MM.1S (cell line): ENCODE measurements around the gene KRTAP4-5.

ENCODE experiments used
- DNase-seq: peaks from one replicate; pipeline ENCODE4 v3.0.0-alpha.2; 2015
- H2AFZ ChIP-seq: fragments of 300-600 bp; sonication (generic); 2 replicates; pipeline ENCODE4 v1.6.0; 2016; ENCODE audit warnings: antibody characterized with exemption, low read length
- H3F3A ChIP-seq: fragments of 300-600 bp; sonication (generic); 2 replicates; pipeline ENCODE4 v1.6.1; 2016; ENCODE audit warnings: mild to moderate bottlenecking, antibody characterized with exemption, low read length, moderate library complexity, mixed read lengths; ENCODE audit not compliant: insufficient read depth
- H3K27ac ChIP-seq: fragments of 300-600 bp; sonication (generic); 2 replicates; pipeline ENCODE4 v1.5.1; 2016; ENCODE audit warnings: mild to moderate bottlenecking, low read length
- H3K27me3 ChIP-seq: fragments of 300-600 bp; sonication (generic); replicated peaks from 2 replicates; pipeline ENCODE4 v1.6.0; 2016; ENCODE audit warnings: low read length; ENCODE audit not compliant: insufficient read depth
- H3K36me3 ChIP-seq: fragments of 300-600 bp; sonication (generic); replicated peaks from 2 replicates; pipeline ENCODE4 v1.6.1; 2016; ENCODE audit warnings: mild to moderate bottlenecking, low read length, mixed read lengths; ENCODE audit not compliant: insufficient read depth
- H3K4me1 ChIP-seq: fragments of 300-600 bp; sonication (generic); 2 replicates; pipeline ENCODE4 v1.6.1; 2016; ENCODE audit warnings: low read length, mixed read lengths
- H3K4me2 ChIP-seq: fragments of 300-600 bp; sonication (generic); 2 replicates; pipeline ENCODE4 v1.6.0; 2016; ENCODE audit warnings: low read depth, low read length
- H3K4me3 ChIP-seq: fragments of 300-600 bp; sonication (generic); 2 replicates; pipeline ENCODE4 v1.5.1; 2016; ENCODE audit warnings: low read length, mixed read lengths
- H3K79me2 ChIP-seq: fragments of 300-600 bp; sonication (generic); 2 replicates; pipeline ENCODE4 v1.6.1; 2016; ENCODE audit warnings: mixed run types, low read length, mixed read lengths
- H3K9ac ChIP-seq: fragments of 300-600 bp; sonication (generic); 2 replicates; pipeline ENCODE4 v1.6.1; 2016; ENCODE audit warnings: low read length, mixed read lengths
- H3K9me2 ChIP-seq: fragments of 300-600 bp; sonication (generic); replicated peaks from 2 replicates; pipeline ENCODE4 v1.6.1; 2016; ENCODE audit warnings: mild to moderate bottlenecking, low read length, mixed read lengths; ENCODE audit not compliant: insufficient read depth
- H3K9me3 ChIP-seq: fragments of 300-600 bp; sonication (generic); replicated peaks from 2 replicates; pipeline ENCODE4 v1.6.1; 2016; ENCODE audit warnings: mild to moderate bottlenecking, low read length, mixed read lengths; ENCODE audit not compliant: insufficient read depth
- H4K20me1 ChIP-seq: fragments of 300-600 bp; sonication (generic); 2 replicates; pipeline ENCODE4 v1.6.1; 2016; ENCODE audit warnings: mild to moderate bottlenecking, low read length, moderate library complexity, mixed read lengths; ENCODE audit not compliant: insufficient read depth
- EZH2 ChIP-seq: fragments of 300-600 bp; sonication (generic); optimal IDR thresholded peaks from 2 replicates; pipeline ENCODE3; 2017; ENCODE audit warnings: low read depth, mild to moderate bottlenecking, antibody characterized with exemption, low read length, mixed read lengths
- EZH2phosphoT487 ChIP-seq: fragments of 300-600 bp; sonication (generic); IDR thresholded peaks from 2 replicates; pipeline ENCODE4 v1.6.1; 2018; ENCODE audit warnings: antibody characterized with exemption, low read length
- TF ChIP-seq, protein P1 (sequence below): fragments of 300-600 bp; sonication (generic); IDR thresholded peaks from 2 replicates; pipeline ENCODE4 v1.5.1; 2016; ENCODE audit warnings: antibody characterized with exemption, low read length, mixed read lengths

The KRTAP4-5 gene

DNA sequence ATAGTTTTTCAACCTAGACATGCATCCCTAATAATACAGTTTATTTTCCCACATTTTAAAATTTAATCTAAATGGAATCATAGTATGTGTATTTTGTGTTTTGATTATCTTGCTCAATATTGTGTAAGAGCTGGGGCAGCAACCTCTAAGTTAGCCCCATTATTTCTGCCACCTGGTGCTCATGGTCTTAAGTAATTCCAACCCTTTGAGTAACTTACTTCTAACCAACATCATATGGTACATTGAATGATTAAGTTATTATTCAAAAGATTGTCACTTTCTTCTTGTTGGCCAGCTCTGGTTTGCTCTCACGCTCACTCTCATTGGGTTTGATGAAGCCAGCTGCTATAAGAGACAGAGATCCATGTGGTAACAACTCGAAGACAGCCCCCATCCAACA lies 22.3 kb upstream of the KRTAP4-5 start:
- H3K27me3 ChIP-seq, result no peaks in the 10 kb centered on the region
- H2AFZ ChIP-seq, result no peak overlapping the region
- no peaks in the 10 kb centered on the region for H3K9me3 ChIP-seq
- H3K9me2 ChIP-seq, result no peaks in the 10 kb centered on the region
- H3K79me2 ChIP-seq, result no peaks in the 10 kb centered on the region
- H3K36me3 ChIP-seq, result no peaks in the 10 kb centered on the region
- H3K9ac ChIP-seq, result no peak overlapping the region
- no peaks in the 10 kb centered on the region for H3F3A ChIP-seq
- H3K4me2 ChIP-seq, result no peak overlapping the region
- no peak for DNase-seq
- TF ChIP-seq EZH2phosphoT487, result no peak
- TF ChIP-seq EZH2, result no peak
- TF ChIP-seq, protein P1, sequence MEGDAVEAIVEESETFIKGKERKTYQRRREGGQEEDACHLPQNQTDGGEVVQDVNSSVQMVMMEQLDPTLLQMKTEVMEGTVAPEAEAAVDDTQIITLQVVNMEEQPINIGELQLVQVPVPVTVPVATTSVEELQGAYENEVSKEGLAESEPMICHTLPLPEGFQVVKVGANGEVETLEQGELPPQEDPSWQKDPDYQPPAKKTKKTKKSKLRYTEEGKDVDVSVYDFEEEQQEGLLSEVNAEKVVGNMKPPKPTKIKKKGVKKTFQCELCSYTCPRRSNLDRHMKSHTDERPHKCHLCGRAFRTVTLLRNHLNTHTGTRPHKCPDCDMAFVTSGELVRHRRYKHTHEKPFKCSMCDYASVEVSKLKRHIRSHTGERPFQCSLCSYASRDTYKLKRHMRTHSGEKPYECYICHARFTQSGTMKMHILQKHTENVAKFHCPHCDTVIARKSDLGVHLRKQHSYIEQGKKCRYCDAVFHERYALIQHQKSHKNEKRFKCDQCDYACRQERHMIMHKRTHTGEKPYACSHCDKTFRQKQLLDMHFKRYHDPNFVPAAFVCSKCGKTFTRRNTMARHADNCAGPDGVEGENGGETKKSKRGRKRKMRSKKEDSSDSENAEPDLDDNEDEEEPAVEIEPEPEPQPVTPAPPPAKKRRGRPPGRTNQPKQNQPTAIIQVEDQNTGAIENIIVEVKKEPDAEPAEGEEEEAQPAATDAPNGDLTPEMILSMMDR, result no peak
- no peak overlapping the region for H3K4me3 ChIP-seq
- no peaks in the 10 kb centered on the region for H4K20me1 ChIP-seq
- H3K4me1 ChIP-seq, result peaks cover 9% of the 10 kb centered on the region; the same call in 1 of the 2 replicates
- no peak overlapping the region for H3K27ac ChIP-seq

DNA sequence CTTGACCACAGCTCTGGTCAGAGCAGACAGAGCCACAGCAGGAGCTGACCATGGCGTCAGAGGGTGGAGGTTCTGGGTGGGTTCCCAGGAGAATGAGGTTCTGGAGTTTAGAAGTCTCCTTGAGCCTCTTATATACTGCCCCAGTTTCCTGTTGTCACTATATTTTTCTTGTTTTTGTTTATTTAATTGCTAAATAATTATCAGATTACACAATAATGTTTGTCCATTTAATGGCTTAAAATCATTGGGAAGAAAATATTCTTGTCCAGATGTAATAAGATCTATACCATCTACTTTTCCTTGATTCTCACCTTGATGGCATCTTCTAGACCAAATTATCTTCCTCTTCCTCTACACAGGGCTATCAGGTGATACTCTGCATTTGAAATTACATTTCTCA lies 18.5 kb upstream of the KRTAP4-5 start, which contains the start of gene KRTAP4-3:
Gene KRTAP4-3, minus strand, starts transcription at position 101 of the 400 bp plus-strand sequence. Its CDS starts 49 bp downstream, at position 52.
- Histone ChIP-seq H3K79me2 (no peaks in the 10 kb centered on the region), H3K4me2 (no peak within 1 kb of the TSS), H2AFZ (no peak within 1 kb of the TSS), H3K4me3 (no peak within 1 kb of the TSS), H3K27ac (no peak within 1 kb of the TSS), H3K9me2 (no peaks in the 10 kb centered on the region), H3K9ac (no peak within 1 kb of the TSS), H3K4me1 (no peaks in the 10 kb centered on the region), H3K36me3 (no peaks in the 10 kb centered on the region), H3F3A (no peaks in the 10 kb centered on the region), H3K27me3 (no peaks in the 10 kb centered on the region), H3K9me3 (no peaks in the 10 kb centered on the region), H4K20me1 (no peaks in the 10 kb centered on the region)
- no peak for DNase-seq
- no peak for TF ChIP-seq EZH2
- TF ChIP-seq, protein P1, result no peak
- no peak for TF ChIP-seq EZH2phosphoT487

DNA sequence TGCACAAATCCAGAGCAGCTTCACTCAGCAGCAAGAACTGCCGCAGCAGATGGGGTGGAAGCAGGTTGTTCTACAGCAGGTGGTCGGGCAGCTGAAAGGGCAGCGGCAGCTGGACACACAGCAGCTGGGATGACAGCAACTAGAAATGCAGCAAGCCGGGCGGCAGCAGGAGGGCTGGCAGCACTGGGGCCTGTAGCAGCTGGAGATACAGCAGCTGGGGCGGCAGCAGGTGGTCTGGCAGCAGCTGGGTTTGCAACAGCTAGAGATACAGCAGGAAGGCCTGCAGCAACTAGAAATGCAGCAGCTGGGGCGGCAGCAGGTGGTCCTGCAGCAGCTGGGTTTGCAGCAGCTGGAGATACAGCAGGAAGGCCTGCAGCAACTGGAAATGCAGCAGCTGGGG lies 17.9 kb upstream of the KRTAP4-5 start:
- no peaks in the 10 kb centered on the region for H3K36me3 ChIP-seq
- no peak for TF ChIP-seq EZH2
- no peak for TF ChIP-seq EZH2phosphoT487
- TF ChIP-seq, protein P1, result no peak
- no peak overlapping the region for H3K4me3 ChIP-seq
- H3K27ac ChIP-seq, result no peak overlapping the region
- no peaks in the 10 kb centered on the region for H3K9me3 ChIP-seq
- no peaks in the 10 kb centered on the region for H3K4me1 ChIP-seq
- no peak overlapping the region for H3K9ac ChIP-seq
- H3F3A ChIP-seq, result no peaks in the 10 kb centered on the region
- H4K20me1 ChIP-seq, result no peaks in the 10 kb centered on the region
- no peak overlapping the region for H3K4me2 ChIP-seq
- H3K79me2 ChIP-seq, result no peaks in the 10 kb centered on the region
- DNase-seq, result no peak
- H3K27me3 ChIP-seq, result no peaks in the 10 kb centered on the region
- no peaks in the 10 kb centered on the region for H3K9me2 ChIP-seq
- H2AFZ ChIP-seq, result no peak overlapping the region
